PC-9 (cell line): ENCODE results near the gene CUX1. TPM values are rescaled to one million over a fixed set of nuclear protein-coding genes. Genes with fewer than 3 reads are reported as not detected.

ENCODE experiments used
- BruUV-seq: library from RNA; stranded (reverse); fragments of 400-500 nt; replicated peaks from 2 replicates; lab custom pipeline; 2021; lab: Mats Ljungman, UMichigan
- CTCF ChIA-PET: fragments of 300-600 bp; sonication (Branson Sonifier 250); formaldehyde crosslinking; loops from one replicate; lab custom pipeline; 2022; ENCODE audit warnings: antibody characterized with exemption; lab: Charles Lee
- POLR2A ChIA-PET: fragments of 300-600 bp; sonication (Branson Sonifier 250); formaldehyde crosslinking; loops from one replicate; lab custom pipeline; 2022; ENCODE audit warnings: antibody characterized with exemption; ENCODE audit not compliant: unreplicated experiment; lab: Charles Lee
- DNase-seq, 2 experiments: peaks; one replicate each; pipeline versions ENCODE4 v3.0.0 to v3.0.0-alpha.2; 2015 to 2022; ENCODE audit warnings: mixed read lengths in 1 of 2
- H2AFZ ChIP-seq: fragments of 200-600 bp; sonication (generic); 2 replicates; pipeline ENCODE4 v1.8.1; 2017; ENCODE audit warnings: antibody characterized with exemption
- H3F3A ChIP-seq: fragments of 200-600 bp; sonication (generic); 2 replicates; pipeline ENCODE4 v1.8.1; 2017; ENCODE audit warnings: antibody characterized with exemption, mild to moderate bottlenecking, low read depth; ENCODE audit not compliant: insufficient read depth
- H3K27ac ChIP-seq: fragments of 200-600 bp; sonication (generic); 2 replicates; pipeline ENCODE4 v1.6.1; 2016; ENCODE audit warnings: mixed run types
- H3K27me3 ChIP-seq: fragments of 200-600 bp; sonication (generic); 2 replicates; pipeline ENCODE4 v1.6.1; 2016; ENCODE audit warnings: low read depth, mixed run types; ENCODE audit not compliant: insufficient read depth
- H3K36me3 ChIP-seq: fragments of 200-600 bp; sonication (generic); 2 replicates; pipeline ENCODE4 v1.6.1; 2016; ENCODE audit warnings: low read depth, mixed run types
- H3K4me1 ChIP-seq: fragments of 200-600 bp; sonication (generic); replicated peaks from 2 replicates; pipeline ENCODE4 v1.6.1; 2016; ENCODE audit warnings: mixed run types; ENCODE audit not compliant: insufficient read depth
- H3K4me2 ChIP-seq: fragments of 200-600 bp; sonication (generic); 2 replicates; pipeline ENCODE4 v1.6.1; 2017; ENCODE audit warnings: mixed run types
- H3K4me3 ChIP-seq: fragments of 200-600 bp; sonication (generic); 2 replicates; pipeline ENCODE4 v1.6.1; 2016; ENCODE audit warnings: mixed run types
- H3K79me2 ChIP-seq: fragments of 200-600 bp; sonication (generic); 2 replicates; pipeline ENCODE4 v1.6.1; 2017; ENCODE audit warnings: low read depth, mixed run types
- H3K9me2 ChIP-seq: fragments of 200-600 bp; sonication (generic); 2 replicates; pipeline ENCODE4 v1.8.1; 2017; ENCODE audit warnings: mild to moderate bottlenecking; ENCODE audit not compliant: insufficient read depth
- H3K9me3 ChIP-seq: fragments of 200-600 bp; sonication (generic); 2 replicates; pipeline ENCODE4 v1.8.1; 2016; ENCODE audit warnings: low read depth; ENCODE audit not compliant: insufficient read depth
- H4K20me1 ChIP-seq: fragments of 200-600 bp; sonication (generic); 2 replicates; pipeline ENCODE4 v1.8.1; 2017; ENCODE audit not compliant: insufficient read depth
- EZH2 ChIP-seq: fragments of 200-600 bp; sonication (generic); IDR thresholded peaks from 2 replicates; pipeline ENCODE4 v1.8.0; 2017; ENCODE audit warnings: antibody characterized with exemption, low read depth
- intact Hi-C: fragments of 100-400 bp; cut with micrococcal nuclease; formaldehyde crosslinking; loops from one replicate; pipeline ENCODE4 v1.10.0; 2022; ENCODE audit not compliant: unreplicated experiment
- total RNA-seq: library from RNA; stranded (reverse); gene quantifications from 2 replicates; pipeline ENCODE4 v1.2.3, GENCODE V29; 2021
- TF ChIP-seq, protein P1 (sequence below): fragments of 200-600 bp; sonication (generic); conservative IDR thresholded peaks from 2 replicates; pipeline ENCODE4 v1.6.1; 2017; ENCODE audit warnings: mixed run types, antibody characterized with exemption, mild to moderate bottlenecking, moderate library complexity

CUX1 gene
- total RNA-seq, 1 experiment from 2014 or later = 83.3 TPM

DNA sequence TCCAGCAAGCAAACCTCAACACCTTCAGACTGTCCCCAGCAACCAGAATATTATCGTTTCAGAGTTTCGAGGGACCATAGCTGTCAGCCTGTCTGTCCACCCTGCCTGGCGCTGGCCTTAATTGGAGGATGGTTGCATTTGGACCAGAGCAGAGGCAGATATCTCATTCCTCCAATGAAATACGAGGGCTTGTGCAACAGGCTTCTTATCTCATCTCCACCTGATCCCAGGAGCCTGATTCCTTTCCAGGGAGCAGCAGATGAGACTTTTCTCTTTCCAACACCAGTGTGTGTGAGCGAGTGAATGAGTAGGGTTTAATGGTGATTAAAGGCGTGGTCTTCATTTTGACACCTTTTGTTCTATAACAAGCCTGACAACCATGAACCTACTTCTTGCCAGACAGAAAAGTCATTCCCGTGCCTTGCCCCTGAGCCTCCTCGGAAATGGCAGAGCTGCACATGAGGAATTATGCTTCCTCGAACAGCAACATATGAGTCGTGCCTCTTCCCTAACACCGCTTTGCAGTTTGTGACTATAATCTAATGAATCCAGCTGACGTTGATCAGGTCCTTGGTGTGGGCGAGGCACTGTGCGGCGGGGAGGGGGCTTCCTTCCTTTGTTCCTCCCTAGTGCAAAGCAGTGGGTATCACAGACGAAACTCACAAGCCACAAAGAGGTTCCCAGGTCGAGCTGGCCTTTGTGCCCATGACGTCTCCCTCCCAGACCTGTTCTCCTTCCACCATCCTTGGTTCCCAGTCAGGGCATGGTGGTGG lies 147.4 kb downstream of the CUX1 start:
- H2AFZ ChIP-seq = no peak overlapping the region
- CTCF ChIA-PET = no interaction called here
- H3K27me3 ChIP-seq = no peaks in the 10 kb centered on the region
- no peak overlapping the region for H3K4me2 ChIP-seq
- no peaks in the 10 kb centered on the region for H3K36me3 ChIP-seq
- H3K9me2 ChIP-seq = no peaks in the 10 kb centered on the region
- no peaks in the 10 kb centered on the region for H3K79me2 ChIP-seq
- H3K4me1 ChIP-seq = no peaks in the 10 kb centered on the region
- POLR2A ChIA-PET = no interaction called here
- BruUV-seq = no TSS peak
- no peak for TF ChIP-seq EZH2
- TF ChIP-seq, protein P1, sequence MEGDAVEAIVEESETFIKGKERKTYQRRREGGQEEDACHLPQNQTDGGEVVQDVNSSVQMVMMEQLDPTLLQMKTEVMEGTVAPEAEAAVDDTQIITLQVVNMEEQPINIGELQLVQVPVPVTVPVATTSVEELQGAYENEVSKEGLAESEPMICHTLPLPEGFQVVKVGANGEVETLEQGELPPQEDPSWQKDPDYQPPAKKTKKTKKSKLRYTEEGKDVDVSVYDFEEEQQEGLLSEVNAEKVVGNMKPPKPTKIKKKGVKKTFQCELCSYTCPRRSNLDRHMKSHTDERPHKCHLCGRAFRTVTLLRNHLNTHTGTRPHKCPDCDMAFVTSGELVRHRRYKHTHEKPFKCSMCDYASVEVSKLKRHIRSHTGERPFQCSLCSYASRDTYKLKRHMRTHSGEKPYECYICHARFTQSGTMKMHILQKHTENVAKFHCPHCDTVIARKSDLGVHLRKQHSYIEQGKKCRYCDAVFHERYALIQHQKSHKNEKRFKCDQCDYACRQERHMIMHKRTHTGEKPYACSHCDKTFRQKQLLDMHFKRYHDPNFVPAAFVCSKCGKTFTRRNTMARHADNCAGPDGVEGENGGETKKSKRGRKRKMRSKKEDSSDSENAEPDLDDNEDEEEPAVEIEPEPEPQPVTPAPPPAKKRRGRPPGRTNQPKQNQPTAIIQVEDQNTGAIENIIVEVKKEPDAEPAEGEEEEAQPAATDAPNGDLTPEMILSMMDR = no peak
- peaks cover 3% of the 10 kb centered on the region; the same call in 1 of the 2 replicates for H4K20me1 ChIP-seq
- intact Hi-C loops = no loop called here
- H3K4me3 ChIP-seq = no peak overlapping the region
- H3K27ac ChIP-seq = no peak overlapping the region
- no peak for DNase-seq
- no peaks in the 10 kb centered on the region for H3F3A ChIP-seq
- H3K9me3 ChIP-seq = no peaks in the 10 kb centered on the region

DNA sequence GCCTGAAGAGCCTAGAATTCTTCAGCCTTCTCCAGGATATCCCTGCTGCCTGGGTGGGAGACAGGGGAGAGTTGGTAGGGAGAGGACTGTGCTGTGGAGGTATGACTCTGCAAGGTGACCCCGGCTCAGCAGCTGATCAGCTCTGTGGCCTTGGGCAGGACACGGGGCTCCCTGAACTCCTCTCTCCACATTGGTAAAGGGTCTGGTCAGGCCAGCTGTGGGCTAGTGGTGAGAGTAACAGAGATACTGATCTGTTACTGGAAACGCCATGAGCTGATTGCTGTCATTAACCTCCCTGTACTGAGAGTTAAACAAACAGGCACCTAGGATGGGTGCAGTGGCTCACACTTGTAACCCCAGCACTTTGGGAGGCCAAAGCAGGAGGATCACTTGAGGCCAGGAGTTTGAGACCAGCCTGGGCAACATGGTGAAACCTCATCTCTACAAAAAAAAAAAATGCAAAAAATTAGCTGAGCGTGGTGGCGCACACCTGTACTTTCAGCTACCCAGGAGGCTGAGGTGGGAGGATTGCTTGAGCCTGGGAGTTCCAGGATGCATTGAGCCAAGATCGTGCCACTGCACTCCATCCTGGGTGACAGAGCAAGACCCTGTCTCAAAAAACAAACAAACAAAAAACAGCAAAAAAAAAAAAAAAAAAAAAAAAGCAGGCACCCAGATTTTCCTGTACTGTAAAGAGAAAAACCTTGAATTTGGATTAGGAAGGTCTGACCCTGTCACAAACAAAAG lies 151.5 kb downstream of the CUX1 start:
- no peaks in the 10 kb centered on the region for H3K4me1 ChIP-seq
- H3K4me2 ChIP-seq = no peak overlapping the region
- H3K27me3 ChIP-seq = no peaks in the 10 kb centered on the region
- no peaks in the 10 kb centered on the region for H3K9me3 ChIP-seq
- POLR2A ChIA-PET = no interaction called here
- H2AFZ ChIP-seq = no peak overlapping the region
- no peak overlapping the region for H3K27ac ChIP-seq
- BruUV-seq = no TSS peak
- H3F3A ChIP-seq = no peaks in the 10 kb centered on the region
- no peaks in the 10 kb centered on the region for H3K79me2 ChIP-seq
- no peak for TF ChIP-seq EZH2
- TF ChIP-seq, protein P1 = no peak
- H3K4me3 ChIP-seq = no peak overlapping the region
- no peaks in the 10 kb centered on the region for H3K9me2 ChIP-seq
- no peak for DNase-seq
- no peaks in the 10 kb centered on the region for H4K20me1 ChIP-seq
- no peaks in the 10 kb centered on the region for H3K36me3 ChIP-seq
- intact Hi-C loops = no loop called here
- CTCF ChIA-PET = interaction anchor here (0.5 kb wide), 1 partner anchor 321 kb away, joined by 11 read pairs; no protein-coding TSS in a partner anchor

DNA sequence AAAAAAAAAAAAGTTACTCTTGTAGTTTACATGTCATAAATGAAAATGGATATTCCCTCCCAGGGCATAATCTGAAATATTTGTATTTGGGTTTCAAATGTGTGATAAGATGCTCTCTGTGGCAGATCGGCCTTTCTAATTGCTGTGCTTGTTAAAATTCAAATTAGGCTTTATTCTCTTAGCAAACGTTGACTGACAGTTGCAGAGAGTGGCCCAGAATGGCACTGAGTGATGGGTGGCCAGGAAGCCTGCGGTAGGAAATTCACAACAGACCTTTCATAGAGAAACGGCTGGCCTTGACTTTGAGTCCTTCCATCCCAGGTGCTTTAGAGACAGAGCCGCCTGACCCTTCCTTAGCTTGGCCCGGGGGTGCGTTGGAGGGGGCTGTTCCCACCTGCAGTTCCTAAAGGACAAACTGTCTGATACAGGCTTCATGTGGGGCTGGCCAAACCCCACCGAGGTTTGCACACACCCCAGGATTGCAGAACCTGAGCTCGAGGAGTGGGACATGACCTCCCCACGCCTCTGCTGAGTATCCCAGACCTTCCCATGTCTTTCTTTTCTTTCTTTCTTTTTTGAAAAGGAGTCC lies 152.7 kb downstream of the CUX1 start:
- TF ChIP-seq, protein P1 = no peak
- TF ChIP-seq EZH2 = no peak
- H3K36me3 ChIP-seq = no peaks in the 10 kb centered on the region
- no peak overlapping the region for H3K27ac ChIP-seq
- H3K27me3 ChIP-seq = no peaks in the 10 kb centered on the region
- no peaks in the 10 kb centered on the region for H3F3A ChIP-seq
- intact Hi-C loops = no loop called here
- DNase-seq = no peak
- no TSS peak for BruUV-seq
- no peak overlapping the region for H2AFZ ChIP-seq
- no peaks in the 10 kb centered on the region for H3K79me2 ChIP-seq
- ChIA-PET CTCF (no interaction called here), POLR2A (no interaction called here)
- H3K4me3 ChIP-seq = no peak overlapping the region
- no peak overlapping the region for H3K4me2 ChIP-seq
- H3K9me3 ChIP-seq = no peaks in the 10 kb centered on the region
- no peaks in the 10 kb centered on the region for H4K20me1 ChIP-seq
- H3K9me2 ChIP-seq = no peaks in the 10 kb centered on the region
- H3K4me1 ChIP-seq = no peaks in the 10 kb centered on the region
